AG10803 (cell line): ENCODE results near the gene SF3B1.
"Not testable (repeated sequence)": the region's sequence is repeated elsewhere in the genome, so short reads cannot be mapped to it uniquely, and the experiment has no call there.

Experiments
- DNase-seq: peaks from one replicate; pipeline ENCODE4 v3.0.0; 2010; ENCODE audit warnings: low read depth
- H3K4me3 ChIP-seq: 2 replicates; pipeline ENCODE4 v1.5.1; 2011; ENCODE audit warnings: mild to moderate bottlenecking, low read length, control low read depth
- CTCF ChIP-seq: conservative IDR thresholded peaks from 2 replicates; pipeline ENCODE4 v1.5.1; 2011; ENCODE audit warnings: mild to moderate bottlenecking, low read length, control low read depth, inconsistent platforms

SF3B1 gene

GRCh38 chr2:197450465-197450864, 15.6 kb upstream of the SF3B1 start:
- DNase-seq, result no peak
- no peak for TF ChIP-seq CTCF
- no peak overlapping the region for H3K4me3 ChIP-seq

- TF ChIP-seq CTCF, result no peak
- DNase-seq, result no peak
- no peak overlapping the region for H3K4me3 ChIP-seq
These were observed 12.0 kb upstream of the SF3B1 start for GRCh38 chr2:197446844-197447243.

- peak; percentile 44 for DNase-seq
- no peak for TF ChIP-seq CTCF
- H3K4me3 ChIP-seq, result no peak overlapping the region
These were observed 10.9 kb upstream of the SF3B1 start for GRCh38 chr2:197445746-197446145.

- no peak overlapping the region for H3K4me3 ChIP-seq
- TF ChIP-seq CTCF, result no peak
- DNase-seq, result no peak
These were observed 8.0 kb upstream of the SF3B1 start for GRCh38 chr2:197442857-197443256.

GRCh38 chr2:197437380-197437779, 2.6 kb upstream of the SF3B1 start:
- TF ChIP-seq CTCF, result no peak
- no peak for DNase-seq

GRCh38 chr2:197435598-197436420, 981 bp upstream of the SF3B1 start:
- no peak for TF ChIP-seq CTCF
- no peak for DNase-seq
- H3K4me3 ChIP-seq, result peak overlapping the region; percentile 99

More at GRCh38 chr2:197437380-197437779, 2.6 kb upstream of the SF3B1 start:
- no peak overlapping the region for H3K4me3 ChIP-seq

- peak overlapping the region; percentile 99 for H3K4me3 ChIP-seq
- DNase-seq, result peak; percentile 16
- no peak for TF ChIP-seq CTCF
These were observed 919 bp downstream of the SF3B1 start for GRCh38 chr2:197433780-197434438.

- not testable (repeated sequence) for H3K4me3 ChIP-seq, DNase-seq
These were observed 2.3 kb downstream of the SF3B1 start for GRCh38 chr2:197432527-197432926.
